ENCODE results near the gene C1QL4.
"Not testable (repeated sequence)": the region's sequence is repeated elsewhere in the genome, so short reads cannot be mapped to it uniquely, and the experiment has no call there.

C1QL4 gene

GRCh38 chr12:49333778-49334177 lies 3.2 kb downstream of the C1QL4 start:
- not testable (repeated sequence) for DNase-seq (ENCODE audit: low read depth)

GRCh38 chr12:49332891-49333371 lies 4.1 kb downstream of the C1QL4 start:
- no peak for DNase-seq (ENCODE audit: low read depth)

- DNase-seq (ENCODE audit: low read depth), result no peak
Measured at GRCh38 chr12:49332441-49332861, 4.5 kb downstream of the C1QL4 start.

- no peak for DNase-seq (ENCODE audit: low read depth)
Measured at GRCh38 chr12:49331380-49332222, 5.4 kb downstream of the C1QL4 start.

- no peak for DNase-seq (ENCODE audit: low read depth)
Measured at GRCh38 chr12:49330631-49331379, 6.2 kb downstream of the C1QL4 start.

- DNase-seq (ENCODE audit: low read depth), result no peak
Measured at GRCh38 chr12:49330032-49330619, 6.9 kb downstream of the C1QL4 start.

GRCh38 chr12:49328816-49329215 lies 8.2 kb downstream of the C1QL4 start:
- DNase-seq (ENCODE audit: low read depth), result no peak

- no peak for DNase-seq (ENCODE audit: low read depth)
Measured at GRCh38 chr12:49327887-49328286, 9.1 kb downstream of the C1QL4 start.

GRCh38 chr12:49327368-49327767 lies 9.6 kb downstream of the C1QL4 start:
- DNase-seq (ENCODE audit: low read depth), result no peak

GRCh38 chr12:49325606-49326005 lies 11.4 kb downstream of the C1QL4 start:
- no peak for DNase-seq (ENCODE audit: low read depth)

- DNase-seq (ENCODE audit: low read depth), result no peak
Measured at GRCh38 chr12:49323524-49324097, 13.4 kb downstream of the C1QL4 start.

- DNase-seq (ENCODE audit: low read depth), result peak; percentile 93
Measured at GRCh38 chr12:49322708-49323523, 14.1 kb downstream of the C1QL4 start, which contains the start of gene TROAP. Gene TROAP (plus strand): TSS chr12:49323255. CDS start chr12:49323609, 354 bp downstream.

- DNase-seq (ENCODE audit: low read depth), result no peak
Measured at GRCh38 chr12:49322367-49322707, 14.7 kb downstream of the C1QL4 start.

- not testable (repeated sequence) for DNase-seq (ENCODE audit: low read depth)
Measured at GRCh38 chr12:49320411-49321103, 16.4 kb downstream of the C1QL4 start.

GRCh38 chr12:49317118-49317517 lies 19.9 kb downstream of the C1QL4 start:
- not testable (repeated sequence) for DNase-seq (ENCODE audit: low read depth)

- no peak for DNase-seq (ENCODE audit: low read depth)
Measured at GRCh38 chr12:49314811-49315210, 22.2 kb downstream of the C1QL4 start.

GRCh38 chr12:49310451-49311000 lies 26.5 kb downstream of the C1QL4 start:
- not testable (repeated sequence) for DNase-seq (ENCODE audit: low read depth)

- DNase-seq (ENCODE audit: low read depth), result no peak
Measured at GRCh38 chr12:49309386-49309785, 27.6 kb downstream of the C1QL4 start.

- no peak for DNase-seq (ENCODE audit: low read depth)
Measured at GRCh38 chr12:49305762-49306510, 31.1 kb downstream of the C1QL4 start.

GRCh38 chr12:49304161-49304560 lies 32.8 kb downstream of the C1QL4 start:
- no peak for DNase-seq (ENCODE audit: low read depth)
